HepG2 (cell line): ENCODE measurements around the gene PTPRM.

ENCODE experiments used
- ARID4A ChIP-seq: sonication (generic); formaldehyde crosslinking; IDR thresholded peaks from 2 replicates; pipeline ENCODE4 v1.5.0; 2020; ENCODE audit warnings: mild to moderate bottlenecking, missing genetic modification reagents, borderline replicate concordance
- ASH2L ChIP-seq: fragments of 300-600, 200-600 bp; sonication (generic); IDR thresholded peaks from 2 replicates; pipeline ENCODE4 v1.7.0; 2017; ENCODE audit warnings: low read depth, mild to moderate bottlenecking, moderate library complexity, mixed read lengths, low read length; ENCODE audit not compliant: insufficient read length
- CEBPB ChIP-seq: IDR thresholded peaks from 2 replicates; pipeline ENCODE4 v1.6.1; 2011; ENCODE audit warnings: low read depth, low read length, improper control_type of control experiment, borderline replicate concordance
- ETS1 ChIP-seq: sonication (generic); formaldehyde crosslinking; IDR thresholded peaks from 2 replicates; pipeline ENCODE4 v1.4.0; 2020; ENCODE audit warnings: missing genetic modification reagents
- FOSL2 ChIP-seq: sonication (generic); formaldehyde crosslinking; IDR thresholded peaks from 2 replicates; pipeline ENCODE4 v1.4.0; 2020; ENCODE audit warnings: missing genetic modification reagents
- KLF16 ChIP-seq, 2 experiments: sonication (generic) in 1 of 2; formaldehyde crosslinking in 1 of 2; IDR thresholded peaks; 2 replicates each; pipeline versions ENCODE4 v1.6.1 to v1.8.0; 2016 to 2023; ENCODE audit warnings: missing genetic modification reagents in 2 of 2, missing compliant biosample characterization in 1 of 2
- POLR2A ChIP-seq, 2 experiments: IDR thresholded peaks; 2 replicates each; pipeline ENCODE4 v1.6.1; 2011; ENCODE audit warnings: low read depth in 2 of 2, low read length in 2 of 2, mild to moderate bottlenecking in 1 of 2, moderate library complexity in 1 of 2; ENCODE audit not compliant: insufficient read depth in 1 of 2
- ZNF549 ChIP-seq: sonication (generic); formaldehyde crosslinking; IDR thresholded peaks from 2 replicates; pipeline ENCODE4 v1.5.0; 2020; ENCODE audit warnings: missing genetic modification reagents

GRCh38 chr18:7855028-7855427 lies 287.9 kb downstream of the PTPRM start:
- TF ChIP-seq POLR2A (IDR thresholded peaks at IDR 0.05; ENCODE audit: insufficient read depth in 1 of 2, low read depth in 2 of 2, low read length in 2 of 2) (no peak), ASH2L (no peak), FOSL2 (no peak), KLF16 (CRISPR knock-in tag; IDR thresholded peaks at IDR 0.05) (no peak), ETS1 (CRISPR knock-in tag) (no peak), CEBPB (no peak), ARID4A (CRISPR knock-in tag) (no peak), ZNF549 (no peak)
